GM12864 (cell line): Measurements from ENCODE around the gene SOX2.

Experiments
- DNase-seq: peaks from one replicate; pipeline ENCODE4 v3.0.0-alpha.2; 2011; ENCODE audit warnings: low read depth
- H3K4me3 ChIP-seq: 2 replicates; pipeline ENCODE4 v1.5.1; 2011; ENCODE audit warnings: mild to moderate bottlenecking, low read depth, low read length, control low read depth
- TF ChIP-seq, protein P1 (sequence below): IDR thresholded peaks from 2 replicates; pipeline ENCODE4 v1.5.1; 2011; ENCODE audit warnings: low read depth, mild to moderate bottlenecking, moderate library complexity, low read length, control low read depth, inconsistent platforms; ENCODE audit errors: missing control alignments

Gene SOX2

DNA sequence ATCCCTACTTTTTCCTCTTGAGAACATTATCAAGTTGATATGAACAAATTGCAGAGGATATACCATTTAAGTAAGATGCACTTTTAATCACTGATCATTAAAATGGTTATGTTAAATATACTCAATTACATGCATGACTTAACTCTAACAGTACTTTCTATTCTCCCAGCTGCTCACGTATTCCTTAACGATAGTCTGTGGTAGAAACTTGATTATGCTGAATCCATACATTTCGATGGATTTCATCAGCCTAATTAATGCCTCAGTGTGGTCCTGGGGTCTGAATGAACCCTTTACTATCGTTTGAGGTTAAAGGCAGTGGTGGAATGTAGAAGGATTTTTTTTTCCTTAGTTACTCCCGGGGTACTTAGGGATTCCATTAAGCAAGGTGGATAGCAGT, 18.6 kb downstream of the SOX2 start:
- DNase-seq, result no peak
- TF ChIP-seq, protein P1, sequence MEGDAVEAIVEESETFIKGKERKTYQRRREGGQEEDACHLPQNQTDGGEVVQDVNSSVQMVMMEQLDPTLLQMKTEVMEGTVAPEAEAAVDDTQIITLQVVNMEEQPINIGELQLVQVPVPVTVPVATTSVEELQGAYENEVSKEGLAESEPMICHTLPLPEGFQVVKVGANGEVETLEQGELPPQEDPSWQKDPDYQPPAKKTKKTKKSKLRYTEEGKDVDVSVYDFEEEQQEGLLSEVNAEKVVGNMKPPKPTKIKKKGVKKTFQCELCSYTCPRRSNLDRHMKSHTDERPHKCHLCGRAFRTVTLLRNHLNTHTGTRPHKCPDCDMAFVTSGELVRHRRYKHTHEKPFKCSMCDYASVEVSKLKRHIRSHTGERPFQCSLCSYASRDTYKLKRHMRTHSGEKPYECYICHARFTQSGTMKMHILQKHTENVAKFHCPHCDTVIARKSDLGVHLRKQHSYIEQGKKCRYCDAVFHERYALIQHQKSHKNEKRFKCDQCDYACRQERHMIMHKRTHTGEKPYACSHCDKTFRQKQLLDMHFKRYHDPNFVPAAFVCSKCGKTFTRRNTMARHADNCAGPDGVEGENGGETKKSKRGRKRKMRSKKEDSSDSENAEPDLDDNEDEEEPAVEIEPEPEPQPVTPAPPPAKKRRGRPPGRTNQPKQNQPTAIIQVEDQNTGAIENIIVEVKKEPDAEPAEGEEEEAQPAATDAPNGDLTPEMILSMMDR, result no peak
- no peak overlapping the region for H3K4me3 ChIP-seq

DNA sequence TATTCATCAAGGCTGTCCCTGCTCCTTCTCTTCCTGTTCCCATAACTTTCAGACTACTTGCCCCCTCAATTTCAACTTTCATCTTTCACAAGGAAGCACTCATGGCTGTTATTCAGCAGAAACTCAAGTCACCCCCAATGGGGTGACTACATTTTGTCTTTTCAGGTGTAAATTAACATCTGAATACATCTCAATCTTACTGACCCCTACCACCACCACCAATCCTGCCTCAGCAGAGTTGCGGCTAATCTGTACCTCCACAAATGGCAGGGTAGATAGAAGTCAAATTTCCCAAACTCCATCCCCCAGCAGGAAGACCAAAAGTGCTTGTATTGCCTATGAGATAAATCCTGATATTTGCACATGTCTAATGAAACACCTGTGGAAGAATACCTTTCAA, 19.2 kb downstream of the SOX2 start:
- TF ChIP-seq, protein P1, result no peak
- no peak for DNase-seq
- no peak overlapping the region for H3K4me3 ChIP-seq

DNA sequence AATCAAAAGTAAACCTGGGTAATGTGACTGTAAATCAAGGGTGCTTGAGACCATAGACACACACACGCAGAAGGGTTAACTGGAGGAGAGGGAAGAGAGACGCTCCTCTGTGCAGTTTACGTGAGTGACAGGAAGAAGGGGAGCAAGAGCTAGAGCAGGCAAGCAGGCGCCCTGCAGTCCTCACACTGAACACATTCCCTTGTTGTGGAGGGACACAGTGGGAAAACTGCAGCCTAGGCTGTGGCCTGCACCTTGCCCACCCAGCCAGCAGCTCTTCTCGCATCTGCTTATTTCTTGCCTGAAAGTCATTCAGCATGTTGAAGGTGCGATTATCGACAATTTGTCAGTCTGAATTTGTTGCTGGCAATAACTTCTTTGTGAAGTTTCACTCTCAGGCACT, 24.2 kb downstream of the SOX2 start:
- no peak overlapping the region for H3K4me3 ChIP-seq
- no peak for DNase-seq
- TF ChIP-seq, protein P1, result no peak

DNA sequence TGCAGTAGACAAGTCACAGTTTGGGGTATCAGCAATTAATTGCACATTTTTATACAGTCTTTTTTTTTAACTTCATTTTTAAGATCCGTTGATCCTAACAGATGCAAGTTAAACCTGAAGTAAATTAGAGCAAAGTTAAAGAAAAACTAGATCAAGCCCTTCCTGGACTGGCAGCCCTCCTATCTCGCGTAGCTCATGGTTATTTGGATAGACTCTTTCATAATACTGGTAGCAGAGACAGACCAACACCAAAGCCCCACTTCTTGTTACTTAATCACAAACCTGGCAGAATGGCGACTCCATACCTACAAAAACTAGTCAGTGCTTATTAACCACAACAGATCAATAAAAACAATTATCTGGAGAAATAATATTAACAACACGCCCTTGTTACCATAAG, 26.8 kb downstream of the SOX2 start:
- TF ChIP-seq, protein P1, result no peak
- no peak overlapping the region for H3K4me3 ChIP-seq
- no peak for DNase-seq

DNA sequence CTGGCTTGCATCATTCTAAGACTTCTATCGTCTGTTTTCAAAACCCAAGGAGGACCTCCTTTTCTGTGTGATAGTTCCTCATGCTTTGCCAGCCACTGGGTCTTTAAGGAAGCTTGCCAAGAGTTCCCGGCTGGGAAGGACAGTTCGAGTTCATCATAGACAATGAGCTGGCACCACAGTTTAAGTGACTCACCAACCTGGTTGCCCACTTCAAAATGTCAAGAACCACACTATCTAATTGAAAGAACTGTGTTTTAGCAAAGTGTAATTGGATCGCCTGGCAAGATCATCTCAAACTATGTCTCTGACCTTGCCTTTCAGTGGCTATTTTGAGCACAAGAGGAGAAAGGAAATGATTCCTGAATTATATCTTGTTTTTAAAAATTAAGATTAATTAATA, 27.9 kb downstream of the SOX2 start:
- DNase-seq, result no peak
- no peak overlapping the region for H3K4me3 ChIP-seq
- TF ChIP-seq, protein P1, result no peak

DNA sequence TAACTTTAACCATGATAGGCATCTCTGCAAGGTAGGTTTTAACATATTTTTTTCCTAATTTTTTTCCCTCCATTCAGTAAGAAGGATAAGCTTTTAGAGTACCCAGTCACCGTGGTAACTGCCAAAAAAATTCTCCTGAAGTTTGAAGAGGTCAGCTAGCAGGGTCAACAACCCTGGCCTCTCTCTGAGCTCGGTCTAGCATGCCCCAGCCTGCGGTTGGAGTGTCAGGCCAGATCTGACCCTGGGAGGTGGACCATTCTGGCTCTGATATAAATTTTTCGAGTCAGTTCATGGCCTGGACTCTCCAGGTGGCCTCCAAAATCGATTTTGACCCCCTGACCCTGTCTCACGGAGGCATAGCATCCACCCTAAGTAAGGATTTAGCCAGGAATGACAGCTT, 29.7 kb downstream of the SOX2 start:
- TF ChIP-seq, protein P1, result no peak
- DNase-seq, result no peak
- no peak overlapping the region for H3K4me3 ChIP-seq

DNA sequence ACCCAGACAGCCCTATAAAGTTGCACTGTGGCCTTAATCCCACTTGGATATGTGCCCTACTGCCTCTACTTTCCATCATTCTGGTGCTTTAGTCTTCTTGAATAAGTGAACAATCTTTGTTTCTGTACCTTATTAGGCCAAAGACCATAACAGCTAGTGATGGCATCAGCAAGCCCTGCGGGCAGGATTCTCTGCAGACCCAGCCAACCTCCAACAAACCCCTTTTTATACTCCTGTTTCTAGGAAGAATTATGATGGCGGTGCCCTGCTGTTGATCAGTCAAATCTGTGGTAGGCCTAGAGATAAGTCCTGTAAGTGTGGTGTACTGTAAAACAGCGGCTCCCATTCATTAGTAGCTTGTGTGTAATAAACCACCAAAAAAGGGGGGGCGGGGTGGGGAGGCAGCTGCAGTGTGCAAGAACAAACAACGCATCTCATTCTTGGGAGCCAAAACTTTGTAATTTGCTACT, 40.5 kb downstream of the SOX2 start:
- H3K4me3 ChIP-seq, result no peak overlapping the region
- DNase-seq, result no peak
- TF ChIP-seq, protein P1, result no peak
